IMR-90 (cell line): ENCODE measurements around the gene ZNF385D. TPM values are rescaled to one million over a fixed set of nuclear protein-coding genes. Genes with fewer than 3 reads are reported as not detected.

Experiments used
- ATAC-seq: fragments of 200-7000 bp; cut with Tn5 transposase; 2 replicates; pipeline ENCODE4 v1.9.1; 2020; ENCODE audit warnings: low read depth, mild to moderate bottlenecking, moderate library complexity
- BruUV-seq: library from RNA; stranded (reverse); fragments of 400-500 nt; replicated peaks from 2 replicates; lab custom pipeline; 2021; lab: Mats Ljungman, UMichigan
- CTCF ChIA-PET: fragments of 300-600 bp; formaldehyde crosslinking; extraction: SDS; loops from one replicate; lab custom pipeline; 2021; ENCODE audit warnings: antibody characterized with exemption; lab: Yijun Ruan, JAX
- POLR2A ChIA-PET: fragments of 300-600 bp; sonication (Branson Sonifier 250); formaldehyde crosslinking; loops from one replicate; lab custom pipeline; 2022; ENCODE audit warnings: antibody characterized with exemption; ENCODE audit not compliant: unreplicated experiment; lab: Charles Lee
- DNase-seq: peaks from one replicate; pipeline ENCODE4 v3.0.0; 2013
- H2AFZ ChIP-seq: replicated peaks from 2 replicates; pipeline ENCODE3; 2013; ENCODE audit warnings: low read length, mild to moderate bottlenecking; ENCODE audit not compliant: poor library complexity
- H2AK5ac ChIP-seq: 2 replicates; pipeline ENCODE4 v1.6.1; 2013; ENCODE audit warnings: low read depth, low read length, inconsistent platforms
- H2AK9ac ChIP-seq: replicated peaks from 2 replicates; pipeline ENCODE3; 2013; ENCODE audit warnings: mild to moderate bottlenecking, low read depth, low read length, moderate library complexity; ENCODE audit not compliant: poor library complexity
- H2BK120ac ChIP-seq: 2 replicates; pipeline ENCODE4 v1.6.1; 2013; ENCODE audit warnings: low read depth, low read length, inconsistent platforms
- H2BK15ac ChIP-seq: 3 replicates; pipeline ENCODE4 v1.6.1; 2013; ENCODE audit warnings: low read depth, low read length, inconsistent platforms
- H2BK20ac ChIP-seq: 2 replicates; pipeline ENCODE4 v1.6.1; 2013; ENCODE audit warnings: low read depth, mild to moderate bottlenecking, inconsistent platforms, low read length, moderate library complexity
- H2BK5ac ChIP-seq: 2 replicates; pipeline ENCODE4 v1.6.1; 2013; ENCODE audit warnings: mild to moderate bottlenecking, low read depth, low read length, inconsistent platforms; ENCODE audit not compliant: poor library complexity, severe bottlenecking
- H3K14ac ChIP-seq: replicated peaks from 2 replicates; pipeline ENCODE4 v1.6.1; 2013; ENCODE audit warnings: low read depth, low read length, inconsistent platforms
- H3K18ac ChIP-seq: 2 replicates; pipeline ENCODE4 v1.6.1; 2013; ENCODE audit warnings: low read depth, low read length, control low read depth
- H3K23ac ChIP-seq: 2 replicates; pipeline ENCODE4 v1.6.1; 2013; ENCODE audit warnings: low read depth, low read length, inconsistent platforms
- H3K27ac ChIP-seq: 2 replicates; pipeline ENCODE4 v1.5.1; 2013; ENCODE audit warnings: mild to moderate bottlenecking, control low read depth, low read length; ENCODE audit not compliant: insufficient read depth
- H3K27me3 ChIP-seq: 2 replicates; pipeline ENCODE4 v1.6.1; 2013; ENCODE audit warnings: low read length; ENCODE audit not compliant: control insufficient read depth, insufficient read depth
- H3K36me3 ChIP-seq: 2 replicates; pipeline ENCODE4 v1.6.1; 2013; ENCODE audit warnings: low read length, mixed read lengths; ENCODE audit not compliant: control insufficient read depth, insufficient read depth
- H3K4ac ChIP-seq: 2 replicates; pipeline ENCODE4 v1.6.1; 2013; ENCODE audit warnings: low read depth, low read length, inconsistent platforms
- H3K4me1 ChIP-seq: 2 replicates; pipeline ENCODE4 v1.6.1; 2013; ENCODE audit warnings: low read length, mixed read lengths; ENCODE audit not compliant: control insufficient read depth, insufficient read depth
- H3K4me2 ChIP-seq: 2 replicates; pipeline ENCODE4 v1.6.1; 2013; ENCODE audit warnings: low read depth, mild to moderate bottlenecking, control low read depth, low read length, moderate library complexity
- H3K4me3 ChIP-seq: 2 replicates; pipeline ENCODE4 v1.5.1; 2013; ENCODE audit warnings: low read depth, mild to moderate bottlenecking, control low read depth, low read length, moderate library complexity; ENCODE audit not compliant: insufficient read depth
- H3K56ac ChIP-seq: 2 replicates; pipeline ENCODE4 v1.6.1; 2013; ENCODE audit warnings: low read length, inconsistent platforms; ENCODE audit not compliant: insufficient read depth; ENCODE audit errors: extremely low read depth
- H3K79me1 ChIP-seq, 2 experiments: 2 replicates each; pipeline ENCODE4 v1.6.1; 2013; ENCODE audit warnings: low read length in 2 of 2, inconsistent platforms in 1 of 2, low read depth in 1 of 2
- H3K9ac ChIP-seq: 2 replicates; pipeline ENCODE4 v1.6.1; 2013; ENCODE audit warnings: low read depth, low read length, control low read depth
- H3K9me1 ChIP-seq: 2 replicates; pipeline ENCODE4 v1.6.1; 2013; ENCODE audit warnings: low read length, inconsistent platforms; ENCODE audit not compliant: insufficient read depth
- H3K9me3 ChIP-seq: 2 replicates; pipeline ENCODE4 v1.6.1; 2013; ENCODE audit warnings: low read length; ENCODE audit not compliant: control insufficient read depth, insufficient read depth
- H4K20me1 ChIP-seq: 2 replicates; pipeline ENCODE4 v1.6.1; 2013; ENCODE audit warnings: low read length, inconsistent platforms; ENCODE audit not compliant: insufficient read depth
- H4K5ac ChIP-seq: 2 replicates; pipeline ENCODE4 v1.6.1; 2013; ENCODE audit warnings: mild to moderate bottlenecking, low read depth, low read length, control low read depth
- H4K8ac ChIP-seq, 2 experiments: 2 replicates each; pipeline ENCODE4 v1.6.1; 2013; ENCODE audit warnings: low read depth in 2 of 2, low read length in 2 of 2, control low read depth in 1 of 2, inconsistent platforms in 1 of 2
- H4K91ac ChIP-seq: 2 replicates; pipeline ENCODE4 v1.6.1; 2013; ENCODE audit warnings: low read depth, low read length, inconsistent platforms; ENCODE audit not compliant: insufficient read depth
- BHLHE40 ChIP-seq: fragments of 150-350 bp; IDR thresholded peaks from 2 replicates; pipeline ENCODE4 v1.6.1; 2016; ENCODE audit warnings: mild to moderate bottlenecking, low read depth, low read length
- CHD1 ChIP-seq: IDR thresholded peaks from 2 replicates; pipeline ENCODE4 v1.6.1; 2012; ENCODE audit warnings: low read depth, low read length, improper control_type of control experiment
- MAFK ChIP-seq: IDR thresholded peaks from 2 replicates; pipeline ENCODE4 v1.6.1; 2012; ENCODE audit warnings: low read depth, low read length, improper control_type of control experiment
- MAZ ChIP-seq: IDR thresholded peaks from 2 replicates; pipeline ENCODE4 v1.6.1; 2012; ENCODE audit warnings: low read depth, mild to moderate bottlenecking, low read length, improper control_type of control experiment, moderate library complexity, borderline replicate concordance
- MXI1 ChIP-seq: IDR thresholded peaks from 2 replicates; pipeline ENCODE4 v1.6.1; 2012; ENCODE audit warnings: low read depth, mild to moderate bottlenecking, low read length, moderate library complexity, borderline replicate concordance
- POLR2A ChIP-seq: IDR thresholded peaks from 2 replicates; pipeline ENCODE4 v1.6.1; 2012; ENCODE audit warnings: mild to moderate bottlenecking, low read depth, low read length
- RAD21 ChIP-seq: IDR thresholded peaks from 2 replicates; pipeline ENCODE4 v1.6.1; 2012; ENCODE audit warnings: low read length, improper control_type of control experiment
- RCOR1 ChIP-seq: IDR thresholded peaks from 2 replicates; pipeline ENCODE4 v1.6.1; 2012; ENCODE audit warnings: mild to moderate bottlenecking, low read length, improper control_type of control experiment; ENCODE audit not compliant: insufficient replicate concordance
- SMC3 ChIP-seq: fragments of 150-350 bp; IDR thresholded peaks from 2 replicates; pipeline ENCODE4 v1.6.1; 2016; ENCODE audit warnings: low read depth, mild to moderate bottlenecking, antibody characterized with exemption, low read length, moderate library complexity
- WGBS, 2 experiments: methylation state at CpG; one replicate each; pipeline versions ENCODE4 v1.1.5 to v1.1.7; 2013; ENCODE audit warnings: missing lambda C conversion rate in 2 of 2; ENCODE audit not compliant: insufficient read length in 1 of 2; ENCODE audit errors: extremely low coverage in 2 of 2; 5-methylcytosine and 5-hydroxymethylcytosine counted together
- dilution Hi-C: fragments of 300-500 bp; cut with HindIII; formaldehyde crosslinking; loops from one replicate; pipeline ENCODE4 v1.14.3; 2018; ENCODE audit warnings: low sequenced_read_pairs; ENCODE audit not compliant: unreplicated experiment
- in situ Hi-C: fragments of 300-500 bp; cut with MboI; formaldehyde crosslinking; loops from 3 replicates; pipeline ENCODE4 v1.14.3; 2019; ENCODE audit warnings: low sequenced_read_pairs, inconsistent platforms, mixed read lengths
- intact Hi-C: fragments of 100-400 bp; cut with micrococcal nuclease; formaldehyde crosslinking; loops from 2 replicates; pipeline ENCODE4 v1.10.0; 2022
- polyA plus RNA-seq, 3 experiments: library from polyadenylated mRNA; depleted of rRNA; stranded (reverse); fragments of >200 nt; gene quantifications; 2 replicates each; pipeline ENCODE4 v1.2.3, GENCODE V29; 2012; ENCODE audit warnings: low replicate concordance in 1 of 3
- total RNA-seq: library from RNA; depleted of rRNA; stranded (reverse); fragments of >200 nt; gene quantifications from 2 replicates; pipeline ENCODE4 v1.2.3, GENCODE V29; 2012
- TF ChIP-seq, protein P1 (sequence below): fragments of 150-350 bp; IDR thresholded peaks from 2 replicates; pipeline ENCODE4 v1.6.1; 2017; ENCODE audit warnings: mild to moderate bottlenecking, antibody characterized with exemption, low read length, low read depth
- TF ChIP-seq, protein P2 (sequence below): conservative IDR thresholded peaks from 2 replicates; pipeline ENCODE4 v1.5.1; 2012; ENCODE audit warnings: mild to moderate bottlenecking, low read depth, low read length, improper control_type of control experiment
- TF ChIP-seq, protein P3 (sequence below): fragments of 150-350 bp; IDR thresholded peaks from 2 replicates; pipeline ENCODE4 v1.6.1; 2016; ENCODE audit warnings: low read depth, mild to moderate bottlenecking, low read length, moderate library complexity, borderline replicate concordance

The ZNF385D gene
- total and polyA plus RNA-seq, 2 of the 4 experiments (the other 2 are of a cell fraction), result 0.18 to 2.4 TPM

DNA sequence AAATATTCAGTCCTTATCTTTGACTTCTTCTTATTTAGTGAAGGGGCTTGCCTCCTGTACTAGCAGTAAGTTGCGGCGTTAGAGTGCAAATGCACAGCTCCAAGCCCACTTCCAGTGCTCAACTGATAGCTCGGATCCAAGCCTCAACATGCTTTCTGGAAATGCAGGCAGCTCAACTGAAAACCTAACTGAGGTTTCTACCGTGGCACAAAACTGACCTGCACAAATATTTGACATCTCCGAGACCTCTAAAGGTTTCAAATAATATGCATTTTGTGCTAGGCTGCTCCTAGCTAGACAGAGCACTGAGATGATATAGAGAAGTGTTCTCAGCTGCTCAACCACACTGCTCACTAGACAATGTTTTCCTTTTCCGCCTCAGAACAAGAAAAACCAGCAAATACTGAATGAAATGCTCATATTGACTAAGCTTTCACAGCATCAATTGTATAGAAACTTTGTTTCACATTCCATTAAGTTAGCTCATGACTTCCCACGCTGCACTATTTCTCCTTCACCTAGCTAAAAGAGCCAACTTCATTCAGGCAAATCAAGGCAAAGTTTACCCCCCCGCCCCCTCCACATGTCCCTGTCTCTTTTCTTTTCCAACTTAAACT is 822 bp downstream of the ZNF385D start:
- intact Hi-C loops (no loop called here), in situ Hi-C loops (no loop called here), dilution Hi-C loops (no loop called here)
- DNase-seq (peak; percentile 38), ATAC-seq (peak; percentile 39; the same call in 1 of the 2 replicates)
- ChIA-PET POLR2A (no interaction called here), CTCF (no interaction called here)
- Histone ChIP-seq H4K91ac (no peak overlapping the region), H3K18ac (no peak overlapping the region), H3K27me3 (no peaks in the 10 kb centered on the region; the same call in none of the 2 replicates), H3K4me2 (peak overlapping the region; percentile 95), H4K8ac (no peak overlapping the region), H2AK9ac (no peak overlapping the region), H3K4ac (no peak overlapping the region), H2BK120ac (no peak overlapping the region), H2AFZ (no peak overlapping the region), H2BK20ac (no peak overlapping the region), H3K14ac (no peak overlapping the region), H3K23ac (no peak overlapping the region), H3K79me1 (no peaks in the 10 kb centered on the region), H3K36me3 (no peaks in the 10 kb centered on the region), H3K9me3 (no peaks in the 10 kb centered on the region), H3K27ac (no peak overlapping the region), H2AK5ac (no peak overlapping the region), H2BK5ac (no peak overlapping the region), H2BK15ac (no peak overlapping the region), H3K56ac (no peak overlapping the region), H3K4me1 (no peaks in the 10 kb centered on the region), H3K9me1 (no peaks in the 10 kb centered on the region), H3K4me3 (peak overlapping the region; percentile 35; the same call in 1 of the 2 replicates), H3K9ac (no peak overlapping the region), H4K20me1 (no peaks in the 10 kb centered on the region), H4K5ac (no peak overlapping the region)
- TF ChIP-seq, protein P1, sequence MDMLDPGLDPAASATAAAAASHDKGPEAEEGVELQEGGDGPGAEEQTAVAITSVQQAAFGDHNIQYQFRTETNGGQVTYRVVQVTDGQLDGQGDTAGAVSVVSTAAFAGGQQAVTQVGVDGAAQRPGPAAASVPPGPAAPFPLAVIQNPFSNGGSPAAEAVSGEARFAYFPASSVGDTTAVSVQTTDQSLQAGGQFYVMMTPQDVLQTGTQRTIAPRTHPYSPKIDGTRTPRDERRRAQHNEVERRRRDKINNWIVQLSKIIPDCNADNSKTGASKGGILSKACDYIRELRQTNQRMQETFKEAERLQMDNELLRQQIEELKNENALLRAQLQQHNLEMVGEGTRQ, result no peak
- TF ChIP-seq CHD1 (no peak), RCOR1 (no peak), BHLHE40 (no peak), RAD21 (no peak), POLR2A (no peak), MAFK (no peak), MAZ (no peak), SMC3 (no peak), MXI1 (no peak)
- TF ChIP-seq, protein P2, sequence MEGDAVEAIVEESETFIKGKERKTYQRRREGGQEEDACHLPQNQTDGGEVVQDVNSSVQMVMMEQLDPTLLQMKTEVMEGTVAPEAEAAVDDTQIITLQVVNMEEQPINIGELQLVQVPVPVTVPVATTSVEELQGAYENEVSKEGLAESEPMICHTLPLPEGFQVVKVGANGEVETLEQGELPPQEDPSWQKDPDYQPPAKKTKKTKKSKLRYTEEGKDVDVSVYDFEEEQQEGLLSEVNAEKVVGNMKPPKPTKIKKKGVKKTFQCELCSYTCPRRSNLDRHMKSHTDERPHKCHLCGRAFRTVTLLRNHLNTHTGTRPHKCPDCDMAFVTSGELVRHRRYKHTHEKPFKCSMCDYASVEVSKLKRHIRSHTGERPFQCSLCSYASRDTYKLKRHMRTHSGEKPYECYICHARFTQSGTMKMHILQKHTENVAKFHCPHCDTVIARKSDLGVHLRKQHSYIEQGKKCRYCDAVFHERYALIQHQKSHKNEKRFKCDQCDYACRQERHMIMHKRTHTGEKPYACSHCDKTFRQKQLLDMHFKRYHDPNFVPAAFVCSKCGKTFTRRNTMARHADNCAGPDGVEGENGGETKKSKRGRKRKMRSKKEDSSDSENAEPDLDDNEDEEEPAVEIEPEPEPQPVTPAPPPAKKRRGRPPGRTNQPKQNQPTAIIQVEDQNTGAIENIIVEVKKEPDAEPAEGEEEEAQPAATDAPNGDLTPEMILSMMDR, result no peak
- TF ChIP-seq, protein P3, sequence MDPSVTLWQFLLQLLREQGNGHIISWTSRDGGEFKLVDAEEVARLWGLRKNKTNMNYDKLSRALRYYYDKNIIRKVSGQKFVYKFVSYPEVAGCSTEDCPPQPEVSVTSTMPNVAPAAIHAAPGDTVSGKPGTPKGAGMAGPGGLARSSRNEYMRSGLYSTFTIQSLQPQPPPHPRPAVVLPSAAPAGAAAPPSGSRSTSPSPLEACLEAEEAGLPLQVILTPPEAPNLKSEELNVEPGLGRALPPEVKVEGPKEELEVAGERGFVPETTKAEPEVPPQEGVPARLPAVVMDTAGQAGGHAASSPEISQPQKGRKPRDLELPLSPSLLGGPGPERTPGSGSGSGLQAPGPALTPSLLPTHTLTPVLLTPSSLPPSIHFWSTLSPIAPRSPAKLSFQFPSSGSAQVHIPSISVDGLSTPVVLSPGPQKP, result no peak
- no CpG with 5 or more reads among the region's 8 CpGs for WGBS, 2 experiments
- BruUV-seq, result no TSS peak
